T-helper 2 cell treated with Interferon-gamma antibody and Interleukin-4, amounts not matched to agents 5 μg/mL and 100 μg/mL, for 36 hours (primary cell): ENCODE measurements around the gene RNU5B-1.

Source experiments
- DNase-seq: peaks from one replicate; pipeline ENCODE4 v3.0.0; 2021; ENCODE audit warnings: low spot score
- H3K27ac Mint-ChIP-seq: one replicate; pipeline ENCODE4 v1.8.0; 2021; ENCODE audit warnings: mild to moderate bottlenecking, mixed read lengths
- H3K27me3 Mint-ChIP-seq: one replicate; pipeline ENCODE4 v1.8.0; 2021; ENCODE audit warnings: low read depth, mixed read lengths
- H3K36me3 Mint-ChIP-seq: one replicate; pipeline ENCODE4 v1.8.0; 2021; ENCODE audit warnings: low read depth, mixed read lengths
- H3K4me1 Mint-ChIP-seq: one replicate; pipeline ENCODE4 v1.8.0; 2021; ENCODE audit warnings: low read depth, mixed read lengths
- H3K4me3 Mint-ChIP-seq: one replicate; pipeline ENCODE4 v1.8.0; 2022; ENCODE audit warnings: mild to moderate bottlenecking, moderate library complexity, mixed read lengths
- H3K9me3 Mint-ChIP-seq: one replicate; pipeline ENCODE4 v1.8.0; 2021; ENCODE audit warnings: mixed read lengths

The RNU5B-1 gene

GRCh38 chr15:65277015-65277414 is 27.5 kb upstream of the RNU5B-1 start:
- no peak overlapping the region for H3K4me3 Mint-ChIP-seq
- H3K9me3 Mint-ChIP-seq, result no peaks in the 10 kb centered on the region
- H3K4me1 Mint-ChIP-seq, result peaks cover 17% of the 10 kb centered on the region
- H3K27ac Mint-ChIP-seq, result no peak overlapping the region
- DNase-seq, result no peak
- H3K36me3 Mint-ChIP-seq, result peaks cover 4% of the 10 kb centered on the region
- H3K27me3 Mint-ChIP-seq, result no peaks in the 10 kb centered on the region

- no peak for DNase-seq
- Mint-ChIP-seq H3K36me3 (peaks cover 8% of the 10 kb centered on the region), H3K4me3 (no peak overlapping the region), H3K9me3 (no peaks in the 10 kb centered on the region), H3K27ac (no peak overlapping the region), H3K4me1 (peaks cover 20% of the 10 kb centered on the region), H3K27me3 (no peaks in the 10 kb centered on the region)
Observed at GRCh38 chr15:65278480-65278879, 26.0 kb upstream of the RNU5B-1 start.

- no peaks in the 10 kb centered on the region for H3K27me3 Mint-ChIP-seq
- peak overlapping the region; percentile 83 for H3K27ac Mint-ChIP-seq
- no peak for DNase-seq
- peaks cover 21% of the 10 kb centered on the region for H3K4me1 Mint-ChIP-seq
- no peaks in the 10 kb centered on the region for H3K9me3 Mint-ChIP-seq
- H3K4me3 Mint-ChIP-seq, result peak overlapping the region; percentile 88
- peaks cover 4% of the 10 kb centered on the region for H3K36me3 Mint-ChIP-seq
Observed at GRCh38 chr15:65285291-65286068, 19.0 kb upstream of the RNU5B-1 start.

- Mint-ChIP-seq H3K27ac (peak overlapping the region; percentile 83), H3K27me3 (no peaks in the 10 kb centered on the region), H3K4me1 (peaks cover 21% of the 10 kb centered on the region), H3K4me3 (peak overlapping the region; percentile 88), H3K36me3 (peaks cover 4% of the 10 kb centered on the region), H3K9me3 (no peaks in the 10 kb centered on the region)
- DNase-seq, result peak; percentile 44
Observed at GRCh38 chr15:65286069-65286703, 18.3 kb upstream of the RNU5B-1 start.

GRCh38 chr15:65286704-65287519 is 17.6 kb upstream of the RNU5B-1 start, which contains the start of gene PARP16:
Gene PARP16 (minus strand): TSS chr15:65286883. CDS start chr15:65286426, 457 bp downstream.
- Mint-ChIP-seq H3K9me3 (no peaks in the 10 kb centered on the region), H3K4me1 (peaks cover 21% of the 10 kb centered on the region), H3K27me3 (no peaks in the 10 kb centered on the region), H3K4me3 (peak within 1 kb of the TSS; percentile 88), H3K36me3 (peaks cover 4% of the 10 kb centered on the region), H3K27ac (peak within 1 kb of the TSS; percentile 84)
- peak; percentile 93 for DNase-seq

GRCh38 chr15:65287520-65287855 is 17.0 kb upstream of the RNU5B-1 start:
- Mint-ChIP-seq H3K9me3 (no peaks in the 10 kb centered on the region), H3K27ac (peak overlapping the region; percentile 84), H3K4me3 (peak overlapping the region; percentile 88), H3K36me3 (peaks cover 1% of the 10 kb centered on the region), H3K4me1 (peaks cover 22% of the 10 kb centered on the region), H3K27me3 (no peaks in the 10 kb centered on the region)
- DNase-seq, result no peak

GRCh38 chr15:65289261-65289854 is 15.1 kb upstream of the RNU5B-1 start:
- H3K27me3 Mint-ChIP-seq, result no peaks in the 10 kb centered on the region
- no peak overlapping the region for H3K4me3 Mint-ChIP-seq
- H3K27ac Mint-ChIP-seq, result no peak overlapping the region
- no peaks in the 10 kb centered on the region for H3K9me3 Mint-ChIP-seq
- H3K4me1 Mint-ChIP-seq, result peaks cover 25% of the 10 kb centered on the region
- no peaks in the 10 kb centered on the region for H3K36me3 Mint-ChIP-seq
- DNase-seq, result no peak

GRCh38 chr15:65290228-65290627 is 14.2 kb upstream of the RNU5B-1 start:
- Mint-ChIP-seq H3K9me3 (no peaks in the 10 kb centered on the region), H3K4me3 (no peak overlapping the region), H3K4me1 (peaks cover 31% of the 10 kb centered on the region), H3K27ac (no peak overlapping the region), H3K36me3 (no peaks in the 10 kb centered on the region), H3K27me3 (no peaks in the 10 kb centered on the region)
- no peak for DNase-seq

- Mint-ChIP-seq H3K27ac (peak overlapping the region; percentile 66), H3K9me3 (no peaks in the 10 kb centered on the region), H3K27me3 (no peaks in the 10 kb centered on the region), H3K4me1 (peaks cover 25% of the 10 kb centered on the region), H3K4me3 (peak overlapping the region; percentile 12), H3K36me3 (no peaks in the 10 kb centered on the region)
- DNase-seq, result no peak
Observed at GRCh38 chr15:65292938-65293518, 11.4 kb upstream of the RNU5B-1 start.

- Mint-ChIP-seq H3K4me3 (peak overlapping the region; percentile 87), H3K4me1 (peaks cover 28% of the 10 kb centered on the region), H3K9me3 (no peaks in the 10 kb centered on the region), H3K27me3 (no peaks in the 10 kb centered on the region), H3K36me3 (no peaks in the 10 kb centered on the region), H3K27ac (peak overlapping the region; percentile 88)
- no peak for DNase-seq
Observed at GRCh38 chr15:65298731-65299130, 5.7 kb upstream of the RNU5B-1 start.

GRCh38 chr15:65300924-65301441 is 3.5 kb upstream of the RNU5B-1 start:
- H3K36me3 Mint-ChIP-seq, result no peaks in the 10 kb centered on the region
- no peak overlapping the region for H3K4me3 Mint-ChIP-seq
- DNase-seq, result no peak
- no peaks in the 10 kb centered on the region for H3K9me3 Mint-ChIP-seq
- H3K27ac Mint-ChIP-seq, result no peak overlapping the region
- H3K4me1 Mint-ChIP-seq, result peaks cover 38% of the 10 kb centered on the region
- H3K27me3 Mint-ChIP-seq, result peaks cover 3% of the 10 kb centered on the region

GRCh38 chr15:65302061-65302460 is 2.4 kb upstream of the RNU5B-1 start:
- Mint-ChIP-seq H3K36me3 (no peaks in the 10 kb centered on the region), H3K27me3 (peaks cover 6% of the 10 kb centered on the region), H3K4me3 (no peak overlapping the region), H3K4me1 (peaks cover 40% of the 10 kb centered on the region), H3K27ac (no peak overlapping the region), H3K9me3 (no peaks in the 10 kb centered on the region)
- no peak for DNase-seq

- no peak for DNase-seq
- H3K27ac Mint-ChIP-seq, result peak overlapping the region; percentile 97
- H3K27me3 Mint-ChIP-seq, result peaks cover 6% of the 10 kb centered on the region
- peak overlapping the region; percentile 98 for H3K4me3 Mint-ChIP-seq
- H3K4me1 Mint-ChIP-seq, result peaks cover 31% of the 10 kb centered on the region
- H3K9me3 Mint-ChIP-seq, result no peaks in the 10 kb centered on the region
- no peaks in the 10 kb centered on the region for H3K36me3 Mint-ChIP-seq
Observed at GRCh38 chr15:65303687-65304380, 643 bp upstream of the RNU5B-1 start.
